Urinary bladder (tissue), 4 donors: ENCODE results near the gene TMEM200C. TPM values are rescaled to one million over a fixed set of nuclear protein-coding genes. Genes with fewer than 3 reads are reported as not detected.

Experiments
- DNase-seq: peaks from one replicate; pipeline ENCODE4 v3.0.0-alpha.2; 2015; ENCODE audit errors: extremely low spot score
- H3K27ac ChIP-seq: one replicate; pipeline ENCODE4 v1.5.1; 2013; ENCODE audit warnings: low read depth, mild to moderate bottlenecking, moderate library complexity
- H3K36me3 ChIP-seq: one replicate; pipeline ENCODE4 v1.6.1; 2013; ENCODE audit warnings: mild to moderate bottlenecking, moderate library complexity; ENCODE audit not compliant: insufficient read depth
- H3K4me1 ChIP-seq: one replicate; pipeline ENCODE4 v1.6.1; 2013; ENCODE audit warnings: mild to moderate bottlenecking, moderate library complexity; ENCODE audit not compliant: insufficient read depth
- H3K4me3 ChIP-seq: one replicate; pipeline ENCODE4 v1.5.1; 2013; ENCODE audit warnings: low read depth, low read length
- WGBS: extraction: QIAGEN DNeasy Blood & Tissue Kit; methylation state at CpG from one replicate; pipeline ENCODE4 v1.1.7; 2013; 5-methylcytosine and 5-hydroxymethylcytosine counted together
- polyA plus RNA-seq: library from polyadenylated mRNA; stranded (reverse); fragments of 200-250 nt; gene quantifications from one replicate; pipeline ENCODE4 v1.2.3, GENCODE V29; 2013
- small RNA-seq: library from RNA; depleted of rRNA; stranded (forward); fragments of <200 nt; gene quantifications from one replicate; pipeline ENCODE3, GENCODE V24; 2014
- total RNA-seq: library from RNA; depleted of rRNA; stranded (reverse); fragments of >200 nt; gene quantifications from one replicate; pipeline ENCODE4 v1.2.3, GENCODE V29; 2014
- donor health status: healthy with polysubstance abuse.
- donor health status: healthy.

Gene TMEM200C
- total and polyA plus RNA-seq, 2 donors, result 1.3 to 2.2 TPM

GRCh38 chr18:5839102-5839501 is 56.2 kb downstream of the TMEM200C start:
- H3K36me3 ChIP-seq, result no peaks in the 10 kb centered on the region
- DNase-seq, result no peak
- no peak overlapping the region for H3K27ac ChIP-seq
- H3K4me3 ChIP-seq, result no peak overlapping the region
- H3K4me1 ChIP-seq, result no peaks in the 10 kb centered on the region
- WGBS, result 88% methylated on average over 8 of the region's 8 CpGs

Small RNA genes within 50 kb of the gene (small RNA-seq; reads per million reads assigned to genes)
- gene MIR3976, result not detected
